Measurements from ENCODE around the gene MORF4L1. TPM values are rescaled to one million over a fixed set of nuclear protein-coding genes. Genes with fewer than 3 reads are reported as not detected.
"Not testable (repeated sequence)": the region's sequence is repeated elsewhere in the genome, so short reads cannot be mapped to it uniquely, and the experiment has no call there.

The MORF4L1 gene
- total RNA-seq, 2 experiments from 2014 or later = 278 to 280 TPM

DNA sequence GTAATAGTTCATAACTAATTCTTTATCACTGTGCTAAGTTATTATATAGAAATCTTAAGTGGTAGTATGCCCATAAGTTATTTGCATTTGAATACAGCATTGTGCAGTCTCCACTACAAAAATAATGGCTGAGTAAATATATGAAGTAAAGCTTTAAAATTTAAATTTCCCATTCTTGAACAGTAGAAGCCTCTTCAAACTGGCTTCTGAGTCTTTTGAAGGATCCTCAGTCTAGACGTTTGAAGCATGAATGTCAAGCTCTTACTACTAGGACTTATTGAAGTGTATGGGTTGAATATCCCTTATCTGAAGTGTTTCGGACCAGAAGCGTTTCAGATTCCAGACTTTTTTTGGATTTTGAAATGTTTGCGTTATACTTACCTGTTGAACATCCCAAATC is 16.3 kb downstream of the MORF4L1 start:
- ChIA-PET POLR2A (interaction anchor here (1.0 kb wide), 1 partner anchor 9 kb away, joined by 4 read pairs; no protein-coding TSS in a partner anchor), CTCF (interaction anchor here (1.3 kb wide), 1 partner anchor 19 kb away, joined by 4 read pairs; no protein-coding TSS in a partner anchor)
- H3K36me3 Mint-ChIP-seq (ENCODE audit: low read depth) = peaks cover 75% of the 10 kb centered on the region
- no peak overlapping the region for H3K4me3 Mint-ChIP-seq
- H3K4me1 Mint-ChIP-seq = peaks cover 18% of the 10 kb centered on the region
- H3K27me3 Mint-ChIP-seq = no peaks in the 10 kb centered on the region
- no peak overlapping the region for H3K27ac Mint-ChIP-seq
- DNase-seq = no peak
- H3K9me3 Mint-ChIP-seq = no peaks in the 10 kb centered on the region

DNA sequence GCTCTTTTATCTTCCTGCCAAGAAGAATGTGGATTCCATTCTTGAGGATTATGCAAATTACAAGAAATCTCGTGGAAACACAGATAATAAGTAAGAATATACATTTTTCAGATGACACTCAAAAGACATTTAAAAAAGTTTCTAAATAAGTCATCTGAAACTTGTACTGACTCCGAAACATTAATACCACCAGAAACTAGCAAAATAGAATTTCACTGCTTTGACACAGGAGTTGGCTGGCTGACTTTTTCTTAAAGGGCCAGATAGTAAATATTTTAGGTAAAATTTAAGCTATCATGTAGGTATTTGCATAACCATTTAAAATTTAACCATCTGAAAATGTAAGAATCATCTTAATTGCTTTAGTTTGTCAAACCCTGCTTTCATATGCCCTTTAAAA is 20.8 kb downstream of the MORF4L1 start:
- peaks cover 78% of the 10 kb centered on the region for H3K36me3 Mint-ChIP-seq (ENCODE audit: low read depth)
- H3K27me3 Mint-ChIP-seq = no peaks in the 10 kb centered on the region
- CTCF ChIA-PET = interaction anchor here (3.9 kb wide), 1 partner anchor 15 kb away, joined by 24 read pairs; no protein-coding TSS in a partner anchor
- H3K27ac Mint-ChIP-seq = no peak overlapping the region
- no peak for DNase-seq
- POLR2A ChIA-PET = interaction anchor here (1.3 to 1.6 kb wide), 3 partner anchors 15 to 17 kb away, joined by 3 to 4 read pairs (median 4); no protein-coding TSS in a partner anchor
- no peak overlapping the region for H3K4me3 Mint-ChIP-seq
- no peaks in the 10 kb centered on the region for H3K9me3 Mint-ChIP-seq
- H3K4me1 Mint-ChIP-seq = peaks cover 11% of the 10 kb centered on the region

DNA sequence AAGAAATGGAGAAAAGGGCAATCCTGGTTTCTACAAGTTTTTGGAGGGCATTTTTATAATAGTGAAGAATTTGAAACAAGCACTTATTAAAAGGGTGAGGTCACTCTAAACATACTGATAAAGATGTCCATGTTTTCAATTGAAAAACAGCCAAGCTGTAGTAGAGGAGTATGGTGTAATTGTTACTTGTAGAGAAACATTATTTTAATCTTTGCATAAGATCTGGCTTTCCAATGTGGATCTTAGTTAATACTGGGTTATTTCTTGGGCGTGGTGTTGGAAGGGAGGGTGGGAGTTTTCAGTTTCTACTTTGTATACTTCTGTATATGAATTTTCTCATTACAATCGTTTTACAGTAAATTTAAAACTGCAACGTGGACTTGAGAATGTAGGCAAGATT is 22.8 kb downstream of the MORF4L1 start:
- Mint-ChIP-seq H3K4me1 (peaks cover 11% of the 10 kb centered on the region), H3K9me3 (no peaks in the 10 kb centered on the region), H3K4me3 (no peak overlapping the region), H3K36me3 (ENCODE audit: low read depth) (peaks cover 82% of the 10 kb centered on the region), H3K27ac (no peak overlapping the region), H3K27me3 (no peaks in the 10 kb centered on the region)
- no peak for DNase-seq
- CTCF ChIA-PET = no interaction called here
- POLR2A ChIA-PET = no interaction called here

DNA sequence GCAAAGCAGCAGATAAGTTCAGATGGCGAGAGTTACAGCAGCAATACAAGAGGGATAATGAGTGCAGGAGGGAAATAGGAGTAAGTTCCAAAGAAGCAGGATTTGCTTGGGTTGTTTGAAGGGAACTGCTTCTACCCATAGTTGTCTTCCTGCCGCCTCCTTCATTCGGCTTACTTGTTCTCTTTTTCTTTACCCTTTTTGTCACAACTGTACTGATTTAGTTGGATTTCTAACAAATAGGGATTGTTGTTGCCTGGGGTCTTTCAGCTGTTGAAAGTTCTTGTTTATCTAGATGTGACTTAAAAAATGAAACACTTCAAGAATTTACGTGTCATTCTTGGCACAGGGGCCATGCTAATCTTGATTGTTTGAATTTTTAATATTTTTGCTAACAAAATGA is 25.9 kb downstream of the MORF4L1 start:
- ChIA-PET POLR2A (interaction anchor here (1.1 to 1.4 kb wide), 2 partner anchors 9 to 40 kb away, joined by 3 to 4 read pairs; no protein-coding TSS in a partner anchor), CTCF (interaction anchor here (2.1 kb wide), 1 partner anchor 11 kb away, joined by 6 read pairs; no protein-coding TSS in a partner anchor)
- no peak overlapping the region for H3K27ac Mint-ChIP-seq
- H3K4me1 Mint-ChIP-seq = peaks cover 11% of the 10 kb centered on the region
- no peak for DNase-seq
- no peaks in the 10 kb centered on the region for H3K27me3 Mint-ChIP-seq
- no peak overlapping the region for H3K4me3 Mint-ChIP-seq
- H3K9me3 Mint-ChIP-seq = no peaks in the 10 kb centered on the region
- peaks cover 76% of the 10 kb centered on the region for H3K36me3 Mint-ChIP-seq (ENCODE audit: low read depth)

DNA sequence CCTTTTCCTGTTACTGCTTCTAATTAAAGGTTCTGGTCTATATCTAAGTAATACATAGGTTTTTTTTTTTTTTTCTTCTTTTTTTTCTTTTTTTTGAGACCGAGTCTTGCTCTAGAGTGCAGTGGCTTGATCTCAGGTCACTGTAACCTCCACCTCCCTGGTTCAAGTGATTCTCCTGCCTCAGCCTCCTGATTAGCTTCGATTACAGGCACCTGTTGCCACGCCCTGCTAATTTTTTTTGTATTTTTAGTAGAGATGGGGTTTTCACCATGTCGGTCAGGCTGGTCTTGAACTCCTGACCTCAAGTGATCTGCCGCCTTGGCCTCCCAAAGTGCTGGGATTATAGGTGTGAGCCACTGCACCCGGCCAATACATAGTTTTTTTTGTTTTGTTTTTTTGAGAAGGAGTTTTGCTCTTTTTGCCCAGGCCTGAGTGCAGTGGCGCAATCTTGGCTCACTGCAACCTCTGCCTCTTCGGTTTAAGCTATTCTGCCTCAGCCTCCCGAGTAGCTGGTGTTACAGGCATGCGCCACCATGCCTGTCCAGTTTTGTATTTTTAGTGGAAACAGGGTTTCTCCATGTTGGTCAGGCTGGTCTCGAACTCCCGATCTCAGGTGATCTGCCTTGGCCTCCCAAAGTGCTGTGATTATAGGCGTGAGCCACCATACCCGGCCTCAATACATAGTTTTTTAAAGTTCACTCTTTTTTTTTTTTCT is 28.3 kb downstream of the MORF4L1 start:
- peaks cover 73% of the 10 kb centered on the region for H3K36me3 Mint-ChIP-seq (ENCODE audit: low read depth)
- not testable (repeated sequence) for H3K27me3 Mint-ChIP-seq, H3K4me3 Mint-ChIP-seq, H3K27ac Mint-ChIP-seq, H3K4me1 Mint-ChIP-seq, H3K9me3 Mint-ChIP-seq, DNase-seq
- ChIA-PET CTCF (interaction anchor here (2.1 kb wide), 1 partner anchor 9 kb away, joined by 6 read pairs; no protein-coding TSS in a partner anchor), POLR2A (interaction anchor here (0.8 kb wide), 1 partner anchor 21 kb away, joined by 3 read pairs; no protein-coding TSS in a partner anchor)

DNA sequence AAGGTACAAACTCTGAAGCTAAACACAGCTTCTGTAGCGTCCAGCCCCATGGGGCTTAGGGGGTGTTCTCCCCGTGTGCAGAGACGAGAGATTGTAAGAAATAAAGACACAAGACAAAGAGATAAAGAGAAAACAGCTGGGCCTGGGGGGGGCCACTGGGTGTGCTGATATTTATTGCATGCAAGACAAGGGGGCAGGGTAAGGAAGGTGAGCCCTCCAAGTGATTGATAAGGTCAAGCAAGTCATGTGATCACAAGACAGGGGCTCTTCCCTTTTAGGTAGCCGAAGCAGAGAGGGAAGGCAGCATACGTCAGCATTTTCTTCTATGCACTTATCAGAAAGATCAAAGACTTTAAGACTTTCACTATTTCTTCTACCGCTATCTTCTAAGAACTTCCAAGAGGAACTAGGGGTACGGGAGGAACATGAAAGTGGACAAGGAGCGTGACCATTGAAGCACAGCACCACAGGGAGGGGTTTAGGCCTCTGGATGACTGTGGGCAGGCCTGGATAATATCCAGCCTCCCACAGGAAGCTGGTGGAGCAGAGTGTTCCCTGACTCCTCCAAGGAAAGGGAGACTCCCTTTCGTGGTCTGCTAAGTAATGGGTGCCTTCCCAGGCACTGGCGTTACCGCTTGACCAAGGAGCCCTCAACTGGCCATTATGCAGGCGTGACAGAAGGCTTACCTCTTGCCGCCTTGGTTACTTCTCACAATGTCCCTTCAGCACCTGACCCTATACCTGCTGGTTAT is 29.8 kb downstream of the MORF4L1 start:
- not testable (repeated sequence) for H3K4me3 Mint-ChIP-seq, H3K9me3 Mint-ChIP-seq, H3K27ac Mint-ChIP-seq, H3K27me3 Mint-ChIP-seq, DNase-seq, H3K4me1 Mint-ChIP-seq
- peaks cover 79% of the 10 kb centered on the region for H3K36me3 Mint-ChIP-seq (ENCODE audit: low read depth)
- ChIA-PET CTCF (interaction anchor here (0.7 to 1.3 kb wide), 2 partner anchors 8 to 11 kb away, joined by 3 to 4 read pairs; no protein-coding TSS in a partner anchor), POLR2A (interaction anchor here (1.0 to 1.4 kb wide), 2 partner anchors 10 to 22 kb away, joined by 3 to 4 read pairs; no protein-coding TSS in a partner anchor)

DNA sequence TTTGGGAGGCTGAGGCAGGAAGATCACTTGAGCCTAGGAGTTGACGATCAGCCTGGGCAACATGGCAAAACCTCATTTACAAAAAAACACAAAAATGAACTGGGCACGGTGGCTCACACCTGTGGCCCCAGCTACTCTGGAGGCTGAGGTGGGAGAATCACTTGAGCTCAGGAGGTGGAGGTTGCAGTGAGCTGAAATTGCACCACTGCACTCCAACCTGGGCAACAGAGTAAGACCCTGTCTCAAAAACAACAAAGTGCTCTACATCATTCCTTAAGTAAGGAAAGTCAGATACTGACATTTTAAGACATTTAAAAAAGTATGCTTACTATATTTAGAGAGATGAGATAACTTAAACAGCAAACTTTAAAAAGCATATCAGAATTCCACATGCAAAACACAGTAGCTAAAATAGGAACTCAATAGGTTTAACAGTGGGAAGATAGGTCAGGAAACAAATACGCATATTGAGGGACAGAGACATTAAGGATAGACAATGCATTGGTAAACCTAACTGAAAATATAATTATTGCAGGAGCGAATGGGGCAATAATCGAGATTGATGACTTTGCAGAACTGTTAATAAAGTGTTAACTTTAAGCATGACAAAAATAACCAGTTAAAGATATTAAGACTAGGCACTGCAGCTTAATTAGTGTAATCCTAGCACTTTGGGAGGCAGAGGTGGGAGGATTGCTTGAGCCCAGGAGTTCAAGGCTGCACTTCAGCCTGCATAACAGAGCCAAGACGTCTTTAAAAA is 32.1 kb downstream of the MORF4L1 start:
- Mint-ChIP-seq H3K9me3 (no peaks in the 10 kb centered on the region), H3K4me1 (peaks cover 13% of the 10 kb centered on the region), H3K36me3 (ENCODE audit: low read depth) (peaks cover 74% of the 10 kb centered on the region), H3K27me3 (no peaks in the 10 kb centered on the region), H3K27ac (no peak overlapping the region), H3K4me3 (no peak overlapping the region)
- DNase-seq = no peak
- ChIA-PET CTCF (interaction anchor here (0.7 to 1.0 kb wide), 2 partner anchors 20 to 429 kb away, joined by 3 to 4 read pairs; no protein-coding TSS in a partner anchor), POLR2A (no interaction called here)

DNA sequence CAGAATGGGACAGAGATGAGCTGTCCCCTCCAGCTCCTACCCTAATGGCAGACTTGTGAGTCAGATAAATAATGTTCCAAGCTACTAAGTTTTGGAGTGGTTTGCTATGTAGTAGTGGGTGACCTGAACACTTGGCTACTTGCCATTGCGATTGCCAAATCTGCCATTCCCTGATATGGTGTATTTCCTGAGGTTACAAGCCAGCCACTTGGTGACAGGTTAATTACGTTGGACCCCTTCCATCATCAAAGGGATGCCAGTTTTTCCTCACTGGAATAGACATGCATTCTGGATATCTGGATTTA is 33.6 kb downstream of the MORF4L1 start:
- H3K27ac Mint-ChIP-seq = no peak overlapping the region
- no peak for DNase-seq
- peaks cover 27% of the 10 kb centered on the region for H3K4me1 Mint-ChIP-seq
- H3K27me3 Mint-ChIP-seq = no peaks in the 10 kb centered on the region
- ChIA-PET POLR2A (interaction anchor here (1.6 kb wide), 1 partner anchor 8 kb away, joined by 4 read pairs; no protein-coding TSS in a partner anchor), CTCF (interaction anchor here (0.9 to 6.1 kb wide), 5 partner anchors 10 to 278 kb away, joined by 4 to 49 read pairs (median 24); no protein-coding TSS in a partner anchor)
- peaks cover 77% of the 10 kb centered on the region for H3K36me3 Mint-ChIP-seq (ENCODE audit: low read depth)
- no peaks in the 10 kb centered on the region for H3K9me3 Mint-ChIP-seq
- H3K4me3 Mint-ChIP-seq = no peak overlapping the region

DNA sequence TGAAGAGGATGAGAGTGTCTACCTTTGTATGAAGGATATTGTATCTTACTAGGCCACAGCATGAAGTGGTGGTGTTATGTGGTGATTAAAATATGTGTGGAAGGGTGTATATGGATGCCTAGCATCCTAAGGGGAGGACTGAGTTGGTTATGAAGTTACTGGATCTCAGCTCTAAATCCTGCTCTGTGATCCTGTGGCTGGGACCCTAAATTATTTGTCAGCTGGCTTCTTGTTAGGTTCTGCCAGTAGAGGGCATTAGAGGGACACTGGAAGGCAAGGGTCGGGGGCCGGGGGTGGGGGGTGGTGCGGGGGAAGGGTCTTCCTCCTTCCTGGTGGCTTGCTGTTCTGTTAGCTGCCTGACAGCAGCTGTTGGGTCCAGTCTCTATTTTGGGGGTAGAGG is 34.9 kb downstream of the MORF4L1 start:
- Mint-ChIP-seq H3K4me3 (no peak overlapping the region), H3K27ac (no peak overlapping the region), H3K27me3 (no peaks in the 10 kb centered on the region), H3K9me3 (no peaks in the 10 kb centered on the region), H3K36me3 (ENCODE audit: low read depth) (peaks cover 76% of the 10 kb centered on the region), H3K4me1 (peaks cover 32% of the 10 kb centered on the region)
- ChIA-PET CTCF (interaction anchor here (0.9 to 6.1 kb wide), 6 partner anchors 8 to 277 kb away, joined by 3 to 49 read pairs (median 24); no protein-coding TSS in a partner anchor), POLR2A (interaction anchor here (1.0 to 1.6 kb wide), 4 partner anchors 9 to 37 kb away, joined by 3 to 4 read pairs (median 4); partner anchors contain the start of gene CTSH)
- no peak for DNase-seq

DNA sequence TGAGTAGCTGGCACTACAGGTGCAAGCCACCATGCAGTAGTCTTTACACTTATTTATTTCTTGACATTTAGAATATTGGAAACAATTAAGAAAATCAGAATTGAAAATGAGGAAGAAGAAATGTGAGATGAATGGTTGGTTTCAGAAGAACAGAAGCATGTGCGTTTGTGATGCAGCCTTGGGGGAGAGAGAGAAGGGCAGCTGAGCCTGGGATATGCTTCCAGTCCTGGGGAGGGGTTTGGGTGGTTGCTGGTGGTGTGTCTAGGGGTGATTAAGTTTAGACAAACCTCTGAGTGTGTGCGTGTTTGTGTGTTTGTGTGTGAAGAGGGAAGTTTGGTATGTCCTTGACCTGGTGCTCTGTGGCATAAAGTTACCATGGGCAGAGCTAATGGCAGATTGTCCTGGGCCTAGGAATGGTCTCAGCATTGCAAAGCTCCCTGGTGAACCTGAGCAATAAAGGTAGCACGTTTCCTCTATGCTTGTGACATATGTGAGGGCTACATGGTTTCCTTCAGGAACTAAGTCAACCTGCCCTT is 36.5 kb downstream of the MORF4L1 start:
- CTCF ChIA-PET = interaction anchor here (0.6 to 6.1 kb wide), 11 partner anchors 10 to 275 kb away, joined by 3 to 49 read pairs (median 4); no protein-coding TSS in a partner anchor
- POLR2A ChIA-PET = interaction anchor here (1.2 kb wide), 1 partner anchor 32 kb away, joined by 3 read pairs; no protein-coding TSS in a partner anchor
- H3K27ac Mint-ChIP-seq = no peak overlapping the region
- peaks cover 82% of the 10 kb centered on the region for H3K36me3 Mint-ChIP-seq (ENCODE audit: low read depth)
- H3K4me1 Mint-ChIP-seq = peaks cover 34% of the 10 kb centered on the region
- H3K27me3 Mint-ChIP-seq = no peaks in the 10 kb centered on the region
- no peak for DNase-seq
- no peaks in the 10 kb centered on the region for H3K9me3 Mint-ChIP-seq
- no peak overlapping the region for H3K4me3 Mint-ChIP-seq

DNA sequence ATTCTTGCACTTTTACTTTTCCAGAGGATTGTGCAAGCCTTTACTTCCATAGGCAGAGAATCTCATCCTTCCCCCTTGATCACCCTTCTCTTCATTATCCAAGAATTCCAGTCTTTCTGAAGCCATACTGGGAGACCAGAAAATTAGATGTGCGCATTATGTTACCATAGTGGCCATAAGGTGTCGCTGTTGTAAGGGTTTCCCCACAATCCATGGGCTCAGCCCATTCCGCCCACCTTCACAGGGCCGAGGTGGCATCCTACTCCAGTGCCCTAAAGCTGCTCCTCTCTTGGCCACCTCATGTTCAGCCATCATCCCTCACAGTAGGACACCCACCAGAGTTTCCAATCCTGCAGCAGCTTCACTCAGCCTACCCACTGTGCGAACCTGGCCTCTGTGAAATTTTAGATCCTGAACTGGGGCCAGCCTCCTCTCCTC is 37.1 kb downstream of the MORF4L1 start:
- CTCF ChIA-PET = interaction anchor here (1.0 to 6.1 kb wide), 13 partner anchors 10 to 274 kb away, joined by 3 to 49 read pairs (median 4); no protein-coding TSS in a partner anchor
- Mint-ChIP-seq H3K4me3 (no peak overlapping the region), H3K27ac (no peak overlapping the region), H3K9me3 (no peaks in the 10 kb centered on the region), H3K36me3 (ENCODE audit: low read depth) (peaks cover 80% of the 10 kb centered on the region), H3K27me3 (no peaks in the 10 kb centered on the region), H3K4me1 (peaks cover 34% of the 10 kb centered on the region)
- POLR2A ChIA-PET = interaction anchor here (2.1 kb wide), 1 partner anchor 36 kb away, joined by 8 read pairs; the partner anchor contains the start of gene MORF4L1
- DNase-seq = no peak

DNA sequence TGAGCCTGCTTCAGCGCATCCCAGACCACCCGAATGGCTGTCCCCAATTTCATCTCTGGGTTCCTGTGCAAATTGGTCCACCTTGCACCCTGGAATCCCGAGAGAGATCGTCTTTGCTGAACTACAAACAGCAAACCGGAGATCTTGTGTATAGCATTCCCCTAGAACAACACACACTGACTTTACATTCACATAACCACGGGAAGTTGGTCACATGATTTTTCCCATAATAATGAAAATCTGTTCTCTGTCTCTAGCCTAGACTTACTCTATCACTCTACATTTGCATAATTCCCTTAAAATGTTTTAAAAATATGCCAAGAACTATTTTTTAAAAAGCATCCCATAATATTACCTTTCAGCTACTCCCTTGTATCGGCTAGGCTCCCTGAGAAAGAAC is 37.6 kb downstream of the MORF4L1 start:
- no peak overlapping the region for H3K4me3 Mint-ChIP-seq
- no peaks in the 10 kb centered on the region for H3K27me3 Mint-ChIP-seq
- ChIA-PET POLR2A (interaction anchor here (0.8 to 2.1 kb wide), 4 partner anchors 11 to 37 kb away, joined by 3 to 8 read pairs (median 6); partner anchors contain the start of gene MORF4L1), CTCF (interaction anchor here (0.6 to 6.1 kb wide), 14 partner anchors 8 to 274 kb away, joined by 3 to 49 read pairs (median 4); no protein-coding TSS in a partner anchor)
- H3K4me1 Mint-ChIP-seq = peaks cover 34% of the 10 kb centered on the region
- H3K27ac Mint-ChIP-seq = no peak overlapping the region
- no peak for DNase-seq
- H3K36me3 Mint-ChIP-seq (ENCODE audit: low read depth) = peaks cover 77% of the 10 kb centered on the region
- no peaks in the 10 kb centered on the region for H3K9me3 Mint-ChIP-seq
